Measurements from ENCODE around the gene NPEPPS.
"Not testable (repeated sequence)": the region's sequence is repeated elsewhere in the genome, so short reads cannot be mapped to it uniquely, and the experiment has no call there.

- not testable (repeated sequence) for TF ChIP-seq CTCF (IDR thresholded peaks at IDR 0.05; ENCODE audit: insufficient read depth, low read depth, low read length); EZH2 (IDR thresholded peaks at IDR 0.05; ENCODE audit: insufficient read depth, low read length)
Measured at GRCh38 chr17:47562406-47562705, 31.4 kb downstream of the NPEPPS start.
